HCT116 (cell line): ENCODE measurements around the gene DNAJC10.

ENCODE experiments used
- CTCF ChIP-seq, 3 experiments: fragments of 200-600 bp in 1 of 3; sonication (generic) in 1 of 3; IDR thresholded peaks in 2 of 3; conservative IDR thresholded peaks in 1 of 3; 2 replicates each; pipeline ENCODE4 v1.5.1; 2012 to 2017; ENCODE audit warnings: low read depth in 2 of 3, low read length in 2 of 3, antibody characterized with exemption in 1 of 3, borderline replicate concordance in 1 of 3, control low read depth in 1 of 3, mild to moderate bottlenecking in 1 of 3, mixed read lengths in 1 of 3, mixed run types in 1 of 3, moderate library complexity in 1 of 3; ENCODE audit not compliant: insufficient read depth in 1 of 3
- POLR2A ChIP-seq: IDR thresholded peaks from 2 replicates; pipeline ENCODE4 v1.7.0; 2011; ENCODE audit warnings: borderline replicate concordance; ENCODE audit not compliant: insufficient read depth, insufficient read length; ENCODE audit errors: extremely low read depth

- TF ChIP-seq POLR2A (no peak), CTCF (IDR thresholded peaks at IDR 0.05 in 2 of 3, conservative IDR thresholded peaks at IDR 0.05 in 1 of 3; ENCODE audit: borderline replicate concordance in 1 of 3, insufficient read depth in 1 of 3, low read depth in 2 of 3, low read length in 2 of 3) (no peak)
These were observed 106.7 kb downstream of the DNAJC10 start for GRCh38 chr2:182822733-182823132.
